Occipital lobe (tissue), 2 donors: Measurements from ENCODE around the gene RAB3IL1. TPM values are rescaled to one million over a fixed set of nuclear protein-coding genes. Genes with fewer than 3 reads are reported as not detected.
"Not testable (repeated sequence)": the region's sequence is repeated elsewhere in the genome, so short reads cannot be mapped to it uniquely, and the experiment has no call there.

ENCODE experiments used
- DNase-seq: peaks from one replicate; lab custom pipeline; 2025; lab: John Stamatoyannopoulos, UW
- total RNA-seq: library from RNA; depleted of rRNA; stranded (reverse); fragments of >200 nt; gene quantifications from one replicate; pipeline ENCODE4 v1.2.3, GENCODE V29; 2014

Gene RAB3IL1
- total RNA-seq, 1 donor from 2014 or later: 2.3 TPM

DNA sequence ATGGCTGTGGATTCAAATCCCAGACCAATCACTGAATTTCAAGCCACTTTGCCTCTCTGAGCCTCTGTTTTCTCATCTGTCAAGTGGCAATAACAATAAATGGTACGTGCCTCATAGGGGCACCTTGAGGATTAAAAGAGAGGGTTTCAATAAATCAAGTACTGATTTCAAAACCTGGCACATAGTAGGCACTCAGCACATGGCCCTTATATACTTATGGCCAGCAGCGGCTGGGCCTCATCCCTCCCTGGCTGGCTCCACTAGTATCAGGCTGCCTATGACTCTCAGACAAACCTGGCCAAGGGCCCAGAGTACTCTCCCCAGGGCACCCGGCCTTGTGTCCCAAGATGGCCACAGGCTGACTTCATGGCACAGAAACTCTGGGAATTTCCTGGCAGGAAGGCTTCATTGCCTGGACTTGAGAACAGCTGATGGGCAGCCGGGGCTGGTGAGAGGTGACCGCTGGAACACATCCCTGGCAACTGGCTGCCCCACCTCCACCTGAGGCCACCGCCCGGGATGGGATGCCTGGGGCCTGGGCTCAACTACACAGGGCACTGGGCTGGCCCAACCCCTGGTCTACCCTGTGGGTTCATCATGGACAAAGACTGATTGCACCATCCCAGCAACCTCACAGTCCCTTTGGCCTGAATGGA, 29.4 kb downstream of the RAB3IL1 start:
- DNase-seq: no peak

DNA sequence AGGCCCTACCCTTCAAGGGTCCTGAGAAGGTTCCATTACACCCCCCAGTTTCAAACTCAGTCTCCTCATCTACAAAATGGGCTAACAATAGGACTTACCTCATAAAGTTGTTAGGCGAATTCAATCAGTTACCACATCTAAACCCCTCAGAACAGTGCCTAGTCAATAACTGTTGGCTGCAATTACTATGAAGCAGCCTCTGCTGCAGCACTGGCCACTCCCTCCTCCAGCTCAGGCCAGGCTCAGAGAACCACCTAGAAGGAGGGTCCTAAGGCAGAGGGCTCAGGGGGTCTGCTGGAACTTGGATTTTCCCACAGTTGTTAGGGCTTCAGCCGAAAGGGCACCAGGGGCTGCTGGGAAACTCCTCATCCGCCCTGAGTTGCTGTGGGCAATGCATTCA, 30.7 kb downstream of the RAB3IL1 start:
- no peak for DNase-seq

DNA sequence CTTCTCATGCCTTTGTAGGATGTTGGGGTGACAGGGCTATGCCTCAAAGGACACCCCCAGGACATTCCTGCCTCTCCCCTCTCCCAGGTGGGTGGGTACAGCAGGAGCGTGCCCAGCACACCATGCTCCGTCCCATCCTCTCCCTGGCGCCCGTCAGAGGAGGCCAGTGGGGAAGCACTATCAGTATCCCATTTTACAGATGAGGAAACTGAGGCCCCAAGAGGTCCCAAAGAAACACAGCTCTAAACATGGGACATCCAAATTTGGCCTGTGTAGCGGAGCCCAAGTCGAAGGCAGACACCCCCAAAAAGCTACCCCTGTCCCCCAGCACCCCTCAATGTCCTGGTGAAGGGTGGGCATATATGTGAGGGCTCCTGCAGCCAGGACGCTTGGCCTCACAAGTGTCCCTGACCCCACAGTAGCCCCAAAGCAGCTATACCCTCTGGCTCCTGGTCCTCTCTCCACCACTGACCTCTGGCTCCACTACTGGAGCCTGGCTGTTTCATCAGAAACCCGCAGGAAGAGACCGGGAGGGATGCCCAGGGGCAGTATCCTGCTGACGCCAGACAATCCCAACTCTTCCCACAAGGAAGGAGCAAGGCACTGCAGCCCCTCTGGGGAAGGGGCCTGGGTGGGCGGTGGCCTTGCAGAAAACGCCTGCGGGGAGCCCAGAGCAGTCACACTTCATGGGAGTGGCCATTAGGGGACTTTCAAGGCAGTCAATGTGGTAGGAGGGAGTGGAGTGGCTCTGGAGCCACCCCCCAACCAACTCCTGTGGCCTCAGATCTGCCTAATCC, 31.4 kb downstream of the RAB3IL1 start:
- DNase-seq: no peak

- no peak for DNase-seq
These were observed 32.1 kb downstream of the RAB3IL1 start for GRCh38 chr11:61885166-61885778.

DNA sequence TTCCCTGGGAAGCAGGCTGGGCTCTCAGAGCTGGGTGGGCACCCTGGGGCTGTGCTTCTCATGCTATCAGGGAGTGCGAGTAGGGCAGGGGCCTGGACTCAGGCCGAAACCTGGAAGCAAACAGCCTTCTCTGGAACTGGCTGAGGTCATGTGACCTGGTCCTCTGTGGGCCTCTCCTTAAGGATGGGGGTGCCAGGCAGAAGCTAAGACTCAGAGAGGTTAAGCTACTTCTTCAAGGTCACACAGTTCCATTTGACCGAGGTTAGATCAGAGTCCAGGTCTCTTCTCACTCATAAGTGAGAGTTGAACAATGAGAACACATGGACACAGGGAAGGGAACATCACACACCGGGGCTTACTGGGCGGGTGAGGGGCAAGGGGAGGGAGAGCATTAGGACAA, 33.4 kb downstream of the RAB3IL1 start:
- DNase-seq: no peak

DNA sequence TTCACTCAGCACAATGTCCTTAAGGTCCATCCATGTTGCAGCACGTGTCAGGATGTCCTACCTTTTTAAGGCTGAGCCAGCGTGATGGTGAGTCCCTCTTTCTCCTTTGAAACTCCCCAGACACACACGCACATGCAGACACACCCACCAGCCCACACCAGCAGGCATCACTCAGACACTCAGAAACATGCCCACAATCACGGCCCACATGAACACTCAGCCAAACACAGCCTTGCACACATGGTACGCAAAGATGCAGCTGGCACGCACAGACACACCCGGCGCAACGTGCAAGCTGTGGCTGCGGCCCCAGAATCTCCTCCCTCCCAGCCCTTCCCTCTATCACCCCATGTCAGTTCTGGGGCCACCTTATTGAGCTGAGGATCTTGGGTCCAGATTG, 34.0 kb downstream of the RAB3IL1 start:
- DNase-seq: peak; percentile 16

DNA sequence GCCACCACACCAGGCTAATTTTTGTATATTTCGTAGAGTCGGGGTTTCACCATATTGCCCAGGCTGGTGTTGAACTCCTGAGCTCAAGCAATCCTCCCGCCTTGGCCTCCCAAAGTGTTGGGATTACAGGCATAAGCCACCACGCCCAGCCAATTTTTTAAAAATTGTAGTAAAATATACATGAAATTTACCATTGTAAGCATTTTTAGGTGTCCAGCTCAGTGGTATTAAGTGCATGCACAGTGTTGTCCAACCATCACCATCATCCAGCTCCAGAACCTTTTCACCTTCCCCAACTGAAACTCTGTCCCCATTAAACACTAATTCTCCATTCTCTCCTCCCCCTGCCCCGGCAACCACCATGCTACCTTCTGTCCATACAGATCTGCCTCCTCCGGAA, 34.5 kb downstream of the RAB3IL1 start:
- DNase-seq: no peak

DNA sequence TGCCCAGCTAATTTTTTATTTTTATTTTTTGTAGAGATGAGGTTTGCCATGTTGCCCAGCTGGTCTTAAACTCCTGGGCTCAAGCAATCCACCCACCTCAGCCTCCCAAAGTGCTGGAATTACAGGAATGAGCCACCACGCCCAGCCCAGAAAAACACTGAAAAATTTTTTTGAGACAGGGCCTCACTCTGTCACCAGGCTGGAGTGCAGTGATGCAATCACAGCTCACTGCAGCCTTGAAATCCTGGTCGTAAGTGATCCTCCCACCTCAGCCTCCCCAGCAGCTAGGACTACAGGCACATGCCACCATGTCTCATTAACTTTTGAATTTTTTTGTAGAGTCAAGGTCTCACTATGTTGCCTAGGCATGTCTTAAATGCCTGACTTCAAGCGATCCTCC, 35.1 kb downstream of the RAB3IL1 start:
- DNase-seq: not testable (repeated sequence)

- DNase-seq: no peak
These were observed 36.0 kb downstream of the RAB3IL1 start for GRCh38 chr11:61881397-61881796.

DNA sequence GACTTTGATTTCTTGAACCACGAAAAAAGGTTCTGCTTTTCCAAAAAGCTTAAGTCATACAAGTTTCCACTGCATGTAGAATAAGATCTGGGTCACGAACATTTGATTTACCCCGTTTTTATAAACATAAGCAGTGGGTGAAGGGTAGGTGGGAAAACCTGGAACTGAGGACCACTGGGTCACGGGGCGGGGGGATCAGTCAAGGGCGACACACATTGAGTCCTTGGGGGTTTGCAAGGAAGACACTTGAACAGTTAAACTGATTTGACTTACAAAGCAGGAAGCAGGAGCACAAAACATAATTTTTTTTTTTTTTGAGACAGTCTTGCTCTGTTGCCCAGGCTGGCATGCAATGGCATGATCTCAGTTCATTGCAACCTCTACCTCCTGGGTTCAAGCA, 36.9 kb downstream of the RAB3IL1 start:
- DNase-seq: no peak

- DNase-seq: no peak
These were observed 37.3 kb downstream of the RAB3IL1 start for GRCh38 chr11:61880031-61880430.

DNA sequence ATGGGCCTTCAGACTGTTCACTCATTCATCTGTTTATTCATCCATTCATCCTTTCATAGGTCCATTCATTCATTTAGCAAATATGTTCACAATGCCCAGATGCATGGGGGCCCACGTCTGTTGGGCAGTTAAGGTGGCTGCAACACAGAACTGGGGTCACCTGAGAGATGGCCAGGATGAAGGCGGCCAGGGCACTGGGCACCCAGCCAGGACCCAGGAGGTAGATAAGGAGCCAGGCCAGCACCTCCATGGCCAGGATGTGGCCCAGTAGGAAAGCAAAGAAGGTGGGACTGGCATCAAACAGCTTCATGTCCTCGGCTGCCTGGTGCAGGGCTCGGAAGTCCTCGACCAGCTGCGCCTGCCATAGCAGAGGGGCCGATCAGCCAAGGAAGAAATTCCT, 38.2 kb downstream of the RAB3IL1 start:
- no peak for DNase-seq

DNA sequence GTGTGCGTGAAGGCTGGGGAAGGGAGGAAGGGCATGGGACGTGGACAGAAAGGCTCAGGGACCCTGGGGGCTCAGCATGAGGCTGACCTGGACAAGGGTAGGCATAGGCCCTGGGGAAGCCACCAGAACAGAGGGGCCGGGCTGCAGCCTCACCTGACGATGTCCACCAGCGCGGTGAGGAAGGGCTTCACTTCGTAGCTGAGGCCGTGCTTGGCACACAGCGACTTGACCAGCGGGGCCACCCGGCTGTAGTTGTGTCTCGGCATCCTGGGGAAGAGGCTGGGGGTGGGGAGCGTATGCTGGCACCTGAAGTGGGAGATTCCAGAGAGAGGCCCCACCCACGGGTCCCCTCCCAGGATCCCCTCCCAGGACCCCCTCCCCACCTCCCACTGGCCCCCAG, 41.7 kb downstream of the RAB3IL1 start:
- DNase-seq: no peak

DNA sequence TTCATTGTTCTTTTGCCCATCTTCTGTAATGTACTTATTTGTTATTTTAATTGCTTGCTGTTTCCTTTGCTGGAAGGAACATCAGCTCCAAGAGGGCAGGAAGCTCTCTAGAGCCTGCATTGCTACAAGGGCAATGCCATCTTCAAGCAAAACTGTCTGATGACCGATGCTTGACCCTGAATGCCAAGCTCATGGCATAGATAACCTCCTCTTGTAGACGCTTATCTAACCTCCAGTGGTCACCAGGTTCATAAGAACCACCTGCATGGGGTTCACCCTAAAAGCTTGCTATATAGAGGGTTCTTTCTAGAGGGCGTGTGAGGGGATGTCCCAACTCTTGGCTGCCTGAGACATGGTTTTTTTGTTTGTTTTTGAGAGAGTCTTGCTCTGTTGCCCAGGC, 42.5 kb downstream of the RAB3IL1 start:
- DNase-seq: no peak

GRCh38 chr11:61874377-61874809, 43.0 kb downstream of the RAB3IL1 start:
- DNase-seq: no peak

DNA sequence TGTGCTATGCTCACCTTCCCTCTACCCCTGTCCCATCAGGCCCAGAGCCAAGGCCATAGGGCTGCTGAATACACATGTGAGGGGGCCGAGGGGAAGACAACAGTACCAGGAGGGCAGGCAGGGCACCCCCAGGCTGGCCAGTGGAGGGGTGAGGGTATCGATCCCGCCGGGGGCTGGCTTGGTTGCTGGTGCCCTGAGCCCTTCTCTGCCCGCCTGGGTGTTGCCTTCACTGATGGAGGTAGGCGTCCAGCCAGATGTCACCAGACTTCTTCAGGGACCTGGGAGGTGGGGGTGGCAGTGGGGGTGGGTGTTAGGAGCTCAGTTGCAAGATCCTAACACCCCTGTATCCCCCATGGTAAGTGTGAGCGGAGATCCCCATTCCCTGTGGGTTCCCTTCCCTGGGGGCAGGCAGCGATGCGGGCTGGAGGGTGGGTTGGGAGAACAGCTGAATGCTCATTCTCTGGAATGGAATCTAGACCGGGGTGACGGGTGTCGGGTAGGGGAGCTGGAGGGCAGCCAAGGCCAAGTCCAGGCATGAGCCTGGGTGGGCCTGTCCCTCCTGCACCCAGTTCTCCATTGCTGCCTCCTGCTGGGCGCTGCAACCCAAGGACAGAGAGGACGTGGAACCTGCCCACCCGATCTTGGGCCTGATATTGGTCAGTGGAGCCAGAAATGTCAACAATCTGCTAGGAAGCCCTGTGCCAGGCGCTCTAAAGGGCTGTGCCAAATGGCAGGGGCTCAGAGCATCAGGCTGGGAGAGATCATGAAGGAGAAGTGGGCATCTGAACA, 43.6 kb downstream of the RAB3IL1 start:
- DNase-seq: no peak

DNA sequence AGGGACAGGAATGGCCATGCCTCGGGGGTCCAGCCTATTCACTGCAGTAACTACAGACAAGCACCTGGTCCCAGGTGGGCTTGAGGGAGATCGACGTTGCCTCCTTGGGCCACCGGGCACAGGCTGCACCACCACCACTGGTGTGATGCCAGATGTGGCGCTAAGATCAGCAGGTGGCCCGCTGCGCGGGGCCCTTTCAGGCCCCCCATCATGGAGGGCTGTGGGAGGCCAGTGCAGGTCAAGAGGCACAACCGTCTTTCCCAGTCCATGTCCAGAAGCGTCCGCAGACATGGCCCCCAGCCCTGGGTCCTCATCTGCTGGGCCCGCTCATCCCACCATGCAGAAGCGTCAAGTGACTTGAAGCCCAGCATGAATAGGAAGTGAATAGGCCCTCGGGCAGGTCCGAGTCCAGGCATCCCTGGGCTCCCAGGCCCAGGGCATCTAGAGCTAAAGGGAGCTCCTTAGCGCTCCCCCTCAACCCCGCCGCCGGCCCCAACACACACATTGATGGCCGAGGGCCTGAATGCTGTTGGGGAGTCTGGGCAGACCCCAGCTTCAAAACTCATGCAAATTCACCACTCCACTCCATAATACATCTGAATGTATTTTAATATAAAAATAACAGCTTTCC, 44.3 kb downstream of the RAB3IL1 start:
- DNase-seq: no peak

- peak; percentile 51 for DNase-seq
These were observed 46.2 kb downstream of the RAB3IL1 start for GRCh38 chr11:61871158-61871597.

DNA sequence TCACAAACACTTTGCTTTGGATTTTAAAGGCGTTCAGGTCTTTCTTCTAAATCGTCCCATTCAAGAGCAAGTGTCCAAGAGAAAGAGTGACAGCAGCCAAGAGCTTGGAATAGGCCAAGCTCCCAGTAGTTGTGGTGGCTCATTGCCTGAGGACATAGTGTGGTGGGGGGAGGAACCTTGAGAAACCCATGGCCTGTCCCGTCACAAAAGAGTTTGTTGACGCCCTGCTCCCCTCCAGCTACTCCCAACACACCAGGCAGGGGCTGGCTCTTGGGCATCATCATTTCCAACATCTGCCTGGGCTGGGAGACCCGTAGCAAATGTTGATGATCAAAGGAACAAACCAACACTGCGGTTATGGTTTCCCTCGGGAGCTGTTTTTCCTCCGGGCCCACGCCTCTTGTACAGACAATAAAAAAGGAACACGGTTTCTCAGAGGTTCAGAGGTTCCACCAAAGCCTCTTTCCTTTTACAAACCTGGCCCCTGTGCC, 46.8 kb downstream of the RAB3IL1 start:
- no peak for DNase-seq

- no peak for DNase-seq
These were observed 47.5 kb downstream of the RAB3IL1 start for GRCh38 chr11:61869708-61870451.

DNA sequence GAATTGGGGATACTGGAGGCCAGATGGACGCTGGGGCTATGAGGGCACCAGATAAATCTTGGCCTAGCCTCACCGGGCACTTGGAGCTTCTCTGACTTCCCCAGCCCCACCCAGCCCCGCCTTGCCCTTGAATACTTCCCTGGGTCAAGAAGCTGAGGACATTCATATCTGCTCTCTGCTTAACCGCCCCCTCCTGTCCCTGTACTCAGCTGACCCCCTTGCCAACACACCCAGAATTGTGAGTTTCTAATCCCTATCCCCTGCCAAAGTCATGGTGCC, 48.0 kb downstream of the RAB3IL1 start:
- DNase-seq: no peak
